GM18505 (cell line): ENCODE measurements around the gene OCA2.
"Not testable (repeated sequence)": the region's sequence is repeated elsewhere in the genome, so short reads cannot be mapped to it uniquely, and the experiment has no call there.

Experiments
- ATAC-seq: cut with Tn5 transposase; IDR thresholded peaks from one replicate; pipeline ENCODE4 v1.9.1; 2021; ENCODE audit not compliant: unreplicated experiment
- POLR2A ChIP-seq: IDR thresholded peaks from 4 replicates; pipeline ENCODE4 v1.6.1; 2011; ENCODE audit warnings: borderline replicate concordance; ENCODE audit not compliant: insufficient read depth, insufficient read length; ENCODE audit errors: extremely low read depth

The OCA2 gene

GRCh38 chr15:28013480-28013879 lies 85.6 kb downstream of the OCA2 start:
- ATAC-seq = no peak
- no peak for TF ChIP-seq POLR2A

GRCh38 chr15:28012231-28012630 lies 86.9 kb downstream of the OCA2 start:
- ATAC-seq = no peak
- no peak for TF ChIP-seq POLR2A

- ATAC-seq = not testable (repeated sequence)
Measured at GRCh38 chr15:28008175-28008574, 90.9 kb downstream of the OCA2 start.

DNA sequence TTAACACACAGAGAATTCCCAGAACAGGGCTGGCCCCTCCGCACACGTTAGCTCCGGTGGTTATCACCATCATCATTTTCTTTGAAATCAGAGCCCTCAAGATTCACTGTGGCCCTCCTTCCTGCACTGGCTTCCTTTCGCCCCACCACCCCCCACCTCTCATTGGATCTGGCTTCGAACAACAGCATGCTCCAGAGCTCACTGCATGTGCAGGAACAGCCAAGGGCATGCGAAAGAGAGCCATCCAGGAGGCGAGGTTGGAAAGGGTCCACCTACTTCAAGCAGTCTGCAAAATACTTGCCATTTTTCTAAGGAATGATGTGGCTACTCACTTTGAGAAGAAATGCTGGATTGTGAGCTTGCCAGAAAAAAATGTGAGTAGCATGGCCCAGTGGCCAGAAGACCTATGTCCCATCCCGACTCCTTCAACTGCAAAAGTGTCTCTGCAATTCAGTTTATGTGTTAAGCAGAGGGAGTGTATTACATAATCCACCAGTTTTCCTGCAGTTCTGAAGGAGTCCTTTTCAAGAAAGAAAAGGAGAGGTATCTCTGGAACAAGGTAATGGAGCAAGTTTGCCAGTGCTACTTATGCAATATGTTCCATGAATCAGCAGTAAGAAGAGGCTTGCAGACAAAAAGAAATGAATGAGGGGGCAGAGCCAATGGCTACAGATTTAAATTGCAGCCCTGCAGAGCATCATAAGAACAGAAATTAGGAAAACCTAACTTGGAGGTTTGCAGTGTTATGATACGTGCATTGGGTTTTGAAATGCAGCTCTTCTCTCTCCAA lies 92.8 kb downstream of the OCA2 start:
- TF ChIP-seq POLR2A = no peak
- ATAC-seq = no peak

GRCh38 chr15:28005004-28005527 lies 94.0 kb downstream of the OCA2 start:
- TF ChIP-seq POLR2A = no peak
- ATAC-seq = no peak

- TF ChIP-seq POLR2A = no peak
- no peak for ATAC-seq
Measured at GRCh38 chr15:28004143-28005003, 94.7 kb downstream of the OCA2 start.

GRCh38 chr15:28003302-28004037 lies 95.6 kb downstream of the OCA2 start:
- ATAC-seq = no peak
- no peak for TF ChIP-seq POLR2A

GRCh38 chr15:28002867-28003266 lies 96.2 kb downstream of the OCA2 start:
- ATAC-seq = no peak
- no peak for TF ChIP-seq POLR2A

DNA sequence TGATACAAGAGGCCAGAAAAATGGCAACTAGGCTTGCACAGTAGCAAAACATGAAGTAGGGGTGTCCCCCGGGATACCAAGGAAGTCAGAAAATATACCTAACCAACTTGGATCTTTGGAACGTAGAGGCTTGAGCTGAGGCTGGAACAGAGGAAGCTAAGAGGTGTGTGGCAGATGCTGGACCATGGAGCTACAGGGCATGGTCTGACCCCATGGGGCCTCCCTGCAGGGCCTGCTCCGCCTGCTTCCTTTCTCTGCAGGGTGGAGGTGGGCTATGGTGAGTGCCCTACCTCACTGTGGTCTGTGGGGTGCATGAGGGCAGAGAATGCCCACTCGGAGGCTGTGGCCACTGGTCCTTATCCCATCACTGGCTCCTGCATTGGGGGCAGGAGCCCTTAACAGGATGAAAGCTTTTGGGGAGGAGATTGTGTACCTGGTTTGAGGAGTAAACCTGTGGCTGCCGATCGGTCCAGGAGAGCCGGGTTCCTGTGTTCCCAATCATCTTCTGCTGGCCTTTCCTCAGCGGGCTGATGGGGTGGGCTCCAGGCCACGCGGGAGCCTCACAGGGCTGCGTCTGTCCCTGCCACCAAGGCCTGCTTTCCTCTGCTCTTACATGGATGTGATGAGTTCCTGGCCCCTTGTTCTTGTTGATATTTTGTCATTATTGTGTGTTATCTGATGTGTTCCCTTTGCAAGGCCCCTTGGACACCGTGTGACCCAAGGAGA lies 96.8 kb downstream of the OCA2 start:
- no peak for ATAC-seq
- no peak for TF ChIP-seq POLR2A

GRCh38 chr15:28001641-28002040 lies 97.5 kb downstream of the OCA2 start:
- no peak for ATAC-seq
- no peak for TF ChIP-seq POLR2A

DNA sequence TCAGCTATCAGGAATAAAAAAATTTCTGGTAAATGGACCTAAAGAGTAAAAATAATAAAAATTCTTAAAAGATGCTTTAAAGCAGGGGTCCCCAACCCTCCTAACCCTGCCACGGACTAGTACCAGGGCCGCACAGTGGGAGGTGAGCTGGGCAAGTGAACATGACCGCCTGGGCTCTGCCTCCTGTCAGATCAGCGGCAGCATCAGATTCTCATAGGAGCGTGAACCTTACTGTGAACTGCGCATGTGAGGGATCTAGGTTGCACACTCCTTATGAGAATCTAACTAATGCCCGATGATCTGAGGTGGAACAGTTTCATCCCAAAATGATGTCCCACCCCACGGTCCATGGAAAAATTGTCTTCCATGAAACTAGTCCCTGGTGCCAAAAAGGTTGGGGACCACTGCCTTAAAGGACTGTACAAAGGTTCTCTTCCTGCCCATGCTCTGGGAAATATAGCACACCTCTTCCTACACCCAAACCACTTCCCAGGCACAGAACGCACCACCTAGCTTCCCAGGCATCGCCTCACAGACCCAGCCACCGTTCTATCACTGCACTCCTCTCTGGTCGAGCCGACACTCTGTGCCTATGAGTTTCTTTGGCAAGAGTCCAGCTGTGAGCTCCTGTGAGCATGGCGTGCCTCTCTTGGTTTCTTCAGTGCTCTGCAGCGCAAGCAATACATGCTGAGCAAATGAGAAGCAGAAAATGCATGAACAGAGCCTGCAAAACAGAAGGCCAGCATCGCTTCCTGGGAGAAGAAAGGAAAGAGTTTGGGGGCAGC lies 104.9 kb downstream of the OCA2 start:
- no peak for TF ChIP-seq POLR2A
- no peak for ATAC-seq

DNA sequence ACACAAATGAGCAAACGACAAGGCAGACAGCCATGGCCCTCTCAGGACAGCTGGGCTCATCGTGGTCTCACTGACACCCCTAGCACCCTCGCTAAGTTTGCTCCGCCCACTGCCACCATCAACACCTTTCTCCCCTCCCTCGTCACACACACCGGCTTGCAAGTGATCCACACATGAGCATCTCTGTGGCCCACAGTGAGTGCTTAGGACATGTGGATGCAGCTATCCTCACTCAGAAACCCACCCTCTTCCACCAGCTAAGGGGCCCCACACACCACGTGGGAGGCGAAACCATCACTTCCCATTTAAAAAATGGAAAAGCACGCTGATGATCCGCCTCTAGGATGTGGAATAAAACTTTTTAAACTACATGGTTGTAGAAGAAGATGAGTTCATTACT lies 105.6 kb downstream of the OCA2 start:
- ATAC-seq = no peak
- no peak for TF ChIP-seq POLR2A
